DND-41 (cell line): ENCODE measurements around the gene SNPH.

Source experiments
- EZH2 ChIP-seq: IDR thresholded peaks from 3 replicates; pipeline ENCODE4 v1.6.1; 2012; ENCODE audit warnings: borderline replicate concordance, low read depth, mild to moderate bottlenecking, moderate library complexity, low read length, inconsistent platforms; ENCODE audit not compliant: severe bottlenecking
- TF ChIP-seq, protein P1 (sequence below): IDR thresholded peaks from 2 replicates; pipeline ENCODE4 v1.5.1; 2012; ENCODE audit warnings: borderline replicate concordance, low read length, moderate library complexity, mild to moderate bottlenecking; ENCODE audit not compliant: poor library complexity, severe bottlenecking; ENCODE audit errors: extremely low read depth

GRCh38 chr20:1269850-1270249 lies 3.8 kb downstream of the SNPH start:
- TF ChIP-seq, protein P1, sequence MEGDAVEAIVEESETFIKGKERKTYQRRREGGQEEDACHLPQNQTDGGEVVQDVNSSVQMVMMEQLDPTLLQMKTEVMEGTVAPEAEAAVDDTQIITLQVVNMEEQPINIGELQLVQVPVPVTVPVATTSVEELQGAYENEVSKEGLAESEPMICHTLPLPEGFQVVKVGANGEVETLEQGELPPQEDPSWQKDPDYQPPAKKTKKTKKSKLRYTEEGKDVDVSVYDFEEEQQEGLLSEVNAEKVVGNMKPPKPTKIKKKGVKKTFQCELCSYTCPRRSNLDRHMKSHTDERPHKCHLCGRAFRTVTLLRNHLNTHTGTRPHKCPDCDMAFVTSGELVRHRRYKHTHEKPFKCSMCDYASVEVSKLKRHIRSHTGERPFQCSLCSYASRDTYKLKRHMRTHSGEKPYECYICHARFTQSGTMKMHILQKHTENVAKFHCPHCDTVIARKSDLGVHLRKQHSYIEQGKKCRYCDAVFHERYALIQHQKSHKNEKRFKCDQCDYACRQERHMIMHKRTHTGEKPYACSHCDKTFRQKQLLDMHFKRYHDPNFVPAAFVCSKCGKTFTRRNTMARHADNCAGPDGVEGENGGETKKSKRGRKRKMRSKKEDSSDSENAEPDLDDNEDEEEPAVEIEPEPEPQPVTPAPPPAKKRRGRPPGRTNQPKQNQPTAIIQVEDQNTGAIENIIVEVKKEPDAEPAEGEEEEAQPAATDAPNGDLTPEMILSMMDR: no peak
- TF ChIP-seq EZH2: no peak
